Epidermal melanocyte (primary cell): ENCODE data around the gene USP19.

ENCODE experiments used
- DNase-seq: peaks from one replicate; pipeline ENCODE4 v3.0.0; 2011; ENCODE audit warnings: low spot score; ENCODE audit not compliant: insufficient read length

Gene USP19

GRCh38 chr3:49120438-49121131 is at the start of gene USP19:
Gene USP19 (minus strand): TSS chr3:49120823. CDS start chr3:49119145, 1,678 bp downstream.
- DNase-seq, result peak; percentile 96

- DNase-seq, result no peak
Observed at GRCh38 chr3:49166752-49167556, 46.3 kb upstream of the USP19 start.

GRCh38 chr3:49165771-49166751 is 45.4 kb upstream of the USP19 start, which contains the start of gene CCDC71:
Gene CCDC71 (minus strand): TSS chr3:49166331. CDS start chr3:49164208, 2,123 bp downstream.
- peak; percentile 85 for DNase-seq

GRCh38 chr3:49164983-49165720 is 44.5 kb upstream of the USP19 start:
- no peak for DNase-seq

GRCh38 chr3:49163609-49164008 is 43.0 kb upstream of the USP19 start:
- DNase-seq, result no peak

- DNase-seq, result no peak
Observed at GRCh38 chr3:49162751-49163419, 42.3 kb upstream of the USP19 start.

GRCh38 chr3:49161808-49162530 is 41.3 kb upstream of the USP19 start:
- DNase-seq, result no peak

GRCh38 chr3:49161197-49161596 is 40.6 kb upstream of the USP19 start:
- DNase-seq, result no peak

GRCh38 chr3:49158792-49159191 is 38.2 kb upstream of the USP19 start:
- no peak for DNase-seq

GRCh38 chr3:49158103-49158709 is 37.6 kb upstream of the USP19 start:
- no peak for DNase-seq

- no peak for DNase-seq
Observed at GRCh38 chr3:49157289-49157688, 36.7 kb upstream of the USP19 start.

- no peak for DNase-seq
Observed at GRCh38 chr3:49153349-49153912, 32.8 kb upstream of the USP19 start.

- no peak for DNase-seq
Observed at GRCh38 chr3:49151610-49152009, 31.0 kb upstream of the USP19 start.

GRCh38 chr3:49148159-49148558 is 27.5 kb upstream of the USP19 start:
- no peak for DNase-seq

- DNase-seq, result no peak
Observed at GRCh38 chr3:49140080-49140479, 19.5 kb upstream of the USP19 start.

GRCh38 chr3:49135499-49135898 is 14.9 kb upstream of the USP19 start:
- peak; percentile 8 for DNase-seq

GRCh38 chr3:49134471-49135265 is 14.0 kb upstream of the USP19 start:
- DNase-seq, result peak; percentile 7
